MM.1S (cell line): ENCODE data around the gene TTF2.

Source experiments
- EZH2 ChIP-seq: fragments of 300-600 bp; sonication (generic); optimal IDR thresholded peaks from 2 replicates; pipeline ENCODE3; 2017; ENCODE audit warnings: low read depth, mild to moderate bottlenecking, antibody characterized with exemption, low read length, mixed read lengths
- EZH2phosphoT487 ChIP-seq: fragments of 300-600 bp; sonication (generic); IDR thresholded peaks from 2 replicates; pipeline ENCODE4 v1.6.1; 2018; ENCODE audit warnings: antibody characterized with exemption, low read length
- TF ChIP-seq, protein P1 (sequence below): fragments of 300-600 bp; sonication (generic); IDR thresholded peaks from 2 replicates; pipeline ENCODE4 v1.5.1; 2016; ENCODE audit warnings: antibody characterized with exemption, low read length, mixed read lengths

DNA sequence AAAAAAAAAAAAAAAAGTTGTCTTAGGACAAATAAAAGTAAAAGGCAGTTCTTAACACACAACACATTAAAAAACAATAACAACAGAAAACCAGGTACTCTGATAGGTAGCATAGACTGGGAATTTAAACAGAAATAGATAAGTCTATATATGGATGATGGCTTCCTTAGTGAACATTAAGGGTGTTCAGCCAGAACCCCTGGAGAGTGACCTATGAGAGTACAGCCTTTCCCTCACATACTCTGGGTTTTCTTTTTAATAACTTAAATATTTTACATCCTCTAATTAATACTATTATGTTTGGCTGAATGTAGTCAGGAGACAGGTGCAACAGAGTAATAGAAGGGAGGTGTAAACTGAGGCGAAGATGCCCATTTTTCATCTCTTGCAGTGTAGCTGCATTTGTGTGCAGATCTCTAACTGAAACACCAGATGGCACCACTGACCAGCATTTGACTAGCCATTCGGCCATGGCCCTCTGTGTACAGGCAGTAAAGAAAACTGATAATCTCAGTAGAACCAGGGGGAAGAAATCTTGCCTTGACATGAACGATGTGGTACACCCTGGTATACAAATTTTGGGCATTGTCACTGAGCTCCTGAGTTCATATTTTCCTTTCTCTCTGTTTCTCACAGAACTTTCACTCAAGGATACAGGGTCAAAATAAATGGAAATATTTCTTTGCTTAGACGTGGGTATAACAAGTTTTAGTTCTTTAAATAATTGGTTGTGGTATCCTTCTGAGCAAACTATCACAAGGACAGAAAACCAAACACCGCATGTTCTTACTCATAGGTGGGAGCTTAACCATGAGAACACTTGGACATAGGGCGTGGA is 7.6 kb downstream of the TTF2 start:
- TF ChIP-seq, protein P1, sequence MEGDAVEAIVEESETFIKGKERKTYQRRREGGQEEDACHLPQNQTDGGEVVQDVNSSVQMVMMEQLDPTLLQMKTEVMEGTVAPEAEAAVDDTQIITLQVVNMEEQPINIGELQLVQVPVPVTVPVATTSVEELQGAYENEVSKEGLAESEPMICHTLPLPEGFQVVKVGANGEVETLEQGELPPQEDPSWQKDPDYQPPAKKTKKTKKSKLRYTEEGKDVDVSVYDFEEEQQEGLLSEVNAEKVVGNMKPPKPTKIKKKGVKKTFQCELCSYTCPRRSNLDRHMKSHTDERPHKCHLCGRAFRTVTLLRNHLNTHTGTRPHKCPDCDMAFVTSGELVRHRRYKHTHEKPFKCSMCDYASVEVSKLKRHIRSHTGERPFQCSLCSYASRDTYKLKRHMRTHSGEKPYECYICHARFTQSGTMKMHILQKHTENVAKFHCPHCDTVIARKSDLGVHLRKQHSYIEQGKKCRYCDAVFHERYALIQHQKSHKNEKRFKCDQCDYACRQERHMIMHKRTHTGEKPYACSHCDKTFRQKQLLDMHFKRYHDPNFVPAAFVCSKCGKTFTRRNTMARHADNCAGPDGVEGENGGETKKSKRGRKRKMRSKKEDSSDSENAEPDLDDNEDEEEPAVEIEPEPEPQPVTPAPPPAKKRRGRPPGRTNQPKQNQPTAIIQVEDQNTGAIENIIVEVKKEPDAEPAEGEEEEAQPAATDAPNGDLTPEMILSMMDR = peak; percentile 55
- TF ChIP-seq EZH2 (no peak), EZH2phosphoT487 (no peak)
